ENCODE results near the gene GPRC5D.

GPRC5D gene

GRCh38 chr12:12903642-12904609 lies 48.0 kb downstream of the GPRC5D start:
- DNase-seq: no peak

GRCh38 chr12:12902036-12902435 lies 49.9 kb downstream of the GPRC5D start:
- DNase-seq: no peak

DNA sequence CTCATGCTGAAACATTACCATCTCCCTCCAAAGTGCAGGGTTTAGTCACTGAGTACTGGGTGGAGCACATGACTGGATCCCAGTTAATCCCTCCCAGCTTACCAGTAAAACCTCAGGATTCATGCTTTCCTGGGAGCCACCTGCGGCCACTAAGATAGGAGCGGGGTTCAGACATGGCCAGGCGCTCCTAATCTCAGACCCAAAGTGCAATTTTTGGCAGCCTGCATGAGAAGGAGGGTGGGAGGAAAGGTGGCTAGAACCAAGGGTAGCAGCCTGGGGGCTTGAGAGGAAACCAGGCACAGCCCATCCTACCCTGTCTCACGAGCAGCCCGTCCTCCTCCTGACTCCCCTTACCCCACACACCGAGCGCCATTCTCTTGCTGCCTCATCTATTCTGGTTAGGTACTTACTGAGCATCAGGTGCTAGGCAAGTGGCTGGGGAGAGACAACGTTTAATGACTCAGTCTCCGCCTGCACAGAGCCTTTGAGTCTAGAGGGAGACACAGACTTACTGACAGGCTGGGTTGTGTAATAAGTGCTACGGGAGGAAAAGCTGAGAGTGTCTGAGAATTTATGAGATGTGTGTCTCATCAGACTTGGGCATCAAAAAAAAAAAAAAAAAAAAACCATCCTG lies 50.7 kb downstream of the GPRC5D start:
- DNase-seq: no peak

- no peak for DNase-seq
Observed at GRCh38 chr12:12900786-12901157, 51.2 kb downstream of the GPRC5D start.

DNA sequence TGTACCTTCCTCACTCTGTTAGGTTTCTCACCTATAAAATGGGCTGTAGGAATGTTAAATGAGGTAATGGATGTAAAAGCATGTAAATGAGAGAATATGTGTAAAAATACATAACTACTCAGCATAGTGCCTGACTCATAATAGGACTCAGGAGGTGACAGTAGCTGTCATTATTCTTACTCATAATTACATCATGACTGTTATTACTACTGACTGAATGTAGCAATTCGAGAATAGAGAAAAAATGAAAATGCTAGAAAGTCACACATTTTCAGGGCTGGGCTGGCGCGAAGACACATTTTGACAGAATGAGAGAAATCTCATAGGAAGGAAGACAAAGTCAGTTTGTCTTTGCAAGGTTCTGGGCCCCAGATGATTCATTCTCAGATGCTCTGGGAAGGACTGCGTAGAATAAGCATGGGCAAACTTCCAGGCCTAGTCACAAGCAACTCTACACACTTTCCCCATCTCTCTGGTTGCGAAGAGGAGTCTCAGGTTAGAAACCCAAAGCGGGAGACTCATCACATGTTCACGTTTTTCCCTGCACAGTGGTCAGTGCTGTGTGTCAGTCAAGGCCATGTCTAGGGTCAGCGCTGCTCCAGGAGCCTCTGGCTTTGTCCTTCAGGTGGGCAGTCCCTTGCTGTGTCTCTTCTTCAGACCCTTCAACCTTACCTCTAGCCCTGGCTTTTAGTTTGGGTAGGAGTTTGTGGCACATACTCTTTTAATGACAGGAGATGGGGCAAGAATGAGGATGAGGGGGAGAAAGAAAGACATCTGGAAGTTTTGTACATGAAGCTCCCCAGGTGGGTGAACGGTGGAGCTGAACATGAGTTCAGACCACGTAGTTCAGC lies 52.2 kb downstream of the GPRC5D start:
- no peak for DNase-seq

DNA sequence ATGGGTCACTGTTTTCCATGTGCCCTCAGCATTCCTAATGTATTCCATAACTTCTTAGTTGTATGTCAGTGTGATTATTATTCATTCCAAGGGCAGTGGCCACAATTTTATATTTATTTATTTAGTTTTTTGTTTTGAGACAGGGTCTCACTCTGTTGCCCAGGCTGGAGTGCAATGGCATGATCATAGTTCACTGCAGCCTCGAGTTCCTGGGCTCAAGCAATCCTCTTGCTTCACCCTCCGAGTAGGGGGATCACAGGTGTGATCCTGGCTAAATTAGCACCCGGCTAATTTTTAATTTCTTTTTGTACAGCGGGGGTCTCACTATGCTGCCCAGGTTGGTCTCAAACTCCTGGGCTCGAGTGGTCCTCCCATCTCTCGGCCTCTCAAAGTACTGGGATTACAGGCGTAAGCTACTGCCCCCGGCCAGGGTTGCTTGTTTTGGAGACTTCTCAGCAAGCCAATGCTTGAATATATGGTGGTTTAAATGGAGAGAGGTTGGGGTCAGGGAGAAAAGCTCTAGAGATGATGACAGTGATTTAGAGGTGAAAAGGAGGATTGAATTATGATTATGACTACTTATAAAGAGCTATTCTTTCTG lies 53.0 kb downstream of the GPRC5D start:
- no peak for DNase-seq

GRCh38 chr12:12898136-12898717 lies 53.7 kb downstream of the GPRC5D start:
- no peak for DNase-seq

- DNase-seq: no peak
Observed at GRCh38 chr12:12897302-12897701, 54.7 kb downstream of the GPRC5D start.

DNA sequence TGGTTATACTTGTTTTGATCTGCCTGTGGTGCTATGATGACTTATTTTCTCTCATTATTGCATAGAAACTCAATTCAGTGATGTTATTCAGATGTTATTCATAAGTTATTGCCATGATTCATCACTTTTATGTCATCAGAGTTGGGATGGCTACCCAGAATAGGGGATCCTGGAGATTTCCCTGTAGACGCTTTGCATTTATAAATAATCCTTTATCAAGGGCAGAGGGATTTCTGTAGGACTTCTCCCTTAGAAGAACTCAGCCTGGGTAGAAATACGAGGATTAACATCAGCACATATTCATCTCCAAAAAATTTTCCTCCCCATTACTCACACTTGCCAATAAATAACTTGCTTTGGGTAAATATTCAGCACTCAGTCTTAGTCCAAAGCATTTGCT lies 55.7 kb downstream of the GPRC5D start:
- no peak for DNase-seq

GRCh38 chr12:12893438-12893837 lies 58.5 kb downstream of the GPRC5D start:
- no peak for DNase-seq

DNA sequence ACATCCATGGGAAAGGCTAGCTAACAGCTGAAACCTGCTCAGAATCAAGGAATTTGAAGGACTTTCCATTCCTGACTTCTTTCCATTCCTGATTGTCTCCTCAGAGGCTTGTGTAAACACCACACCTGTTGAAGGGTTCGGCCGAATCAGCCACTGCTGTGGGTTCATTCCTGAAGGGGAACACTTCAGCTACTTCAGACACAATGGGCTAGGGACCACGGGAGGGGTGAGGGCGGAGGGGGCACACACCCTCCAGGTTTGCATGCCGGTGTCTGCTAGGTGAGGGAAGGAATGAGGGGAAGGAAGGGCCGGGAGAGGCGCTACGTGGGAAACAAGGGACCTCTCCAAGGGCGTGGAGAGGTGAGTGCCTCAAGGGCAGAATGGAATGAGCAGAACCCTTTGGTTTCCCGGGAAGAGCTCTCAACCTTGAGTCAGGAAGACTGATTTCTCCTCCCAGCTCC lies 59.3 kb downstream of the GPRC5D start:
- DNase-seq: no peak

DNA sequence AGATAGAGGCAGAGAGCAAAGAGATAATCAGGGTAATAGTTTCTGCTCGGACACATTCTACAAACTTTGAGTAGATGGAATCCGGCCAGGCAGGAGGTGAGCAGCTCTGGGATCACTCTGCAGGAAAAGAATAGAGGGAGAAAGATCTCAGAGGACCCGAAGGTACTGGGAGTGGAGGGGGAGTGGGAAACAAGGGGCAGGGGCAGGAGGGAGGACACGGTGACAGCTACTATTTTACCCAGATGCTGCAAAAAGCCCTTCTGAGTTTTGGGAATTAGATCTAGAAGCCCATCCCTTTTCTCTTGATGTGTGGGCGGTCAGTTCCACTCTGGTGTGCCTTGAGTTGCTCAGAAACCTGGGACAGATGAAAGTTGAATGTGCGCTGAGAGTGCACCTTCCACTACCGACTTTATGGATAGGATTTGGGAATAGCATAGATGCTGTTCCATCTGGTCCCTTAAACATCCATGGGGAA lies 60.1 kb downstream of the GPRC5D start:
- no peak for DNase-seq

DNA sequence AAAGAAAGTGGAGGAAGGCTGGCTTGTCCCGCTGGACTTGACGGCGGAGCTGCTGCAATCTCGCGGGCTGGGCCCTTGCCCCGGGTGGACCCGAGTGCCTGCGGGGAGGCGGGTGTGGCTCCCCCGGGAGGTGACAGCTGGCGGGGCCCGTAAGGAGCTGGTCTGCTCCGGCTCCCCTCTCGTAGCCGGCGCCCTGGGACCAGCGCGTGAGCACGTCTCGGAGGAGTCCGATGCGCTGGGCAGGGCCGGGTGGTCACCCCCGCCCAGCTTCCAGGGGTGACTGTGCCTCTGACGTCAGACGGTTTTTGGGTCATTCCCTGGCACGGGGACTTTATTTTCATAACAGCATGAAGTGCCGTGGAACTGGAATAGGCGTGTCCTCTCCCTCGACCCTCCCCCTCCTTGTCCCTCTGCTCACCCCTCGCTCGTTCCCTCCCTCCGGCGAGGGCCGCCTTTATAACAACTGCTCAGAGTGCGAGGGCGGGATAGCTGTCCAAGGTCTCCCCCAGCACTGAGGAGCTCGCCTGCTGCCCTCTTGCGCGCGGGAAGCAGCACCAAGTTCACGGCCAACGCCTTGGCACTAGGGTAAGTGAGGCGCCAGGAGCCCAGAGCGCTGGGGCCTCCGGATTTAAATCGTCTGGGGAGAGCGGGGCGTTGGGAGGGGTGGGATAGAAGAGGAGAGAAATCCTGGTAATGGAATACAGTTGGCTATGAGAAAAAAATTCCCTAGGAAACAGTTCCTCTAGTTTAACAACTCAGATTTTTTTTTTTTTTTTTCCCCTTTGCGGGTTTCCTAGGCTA lies 60.7 kb downstream of the GPRC5D start, which contains the start of gene GPRC5A:
Gene GPRC5A, plus strand, starts transcription at position 483 of the 801 bp plus-strand sequence. CDS start 16,688 bp downstream, outside the sequence.
- peak; percentile 24 to 45 for DNase-seq
